GM23338 (cell line): ENCODE measurements around the gene RGL3. TPM values are rescaled to one million over a fixed set of nuclear protein-coding genes. Genes with fewer than 3 reads are reported as not detected.

Experiments used
- ATAC-seq: fragments of 200-7000 bp; cut with Tn5 transposase; 3 replicates; pipeline ENCODE4 v1.9.1; 2020
- DNase-seq: peaks from one replicate; pipeline ENCODE4 v3.0.0-alpha.2; 2015; ENCODE audit warnings: low spot score
- H2AFZ ChIP-seq: fragments of 200-600 bp; sonication (generic); 2 replicates; pipeline ENCODE4 v1.8.0; 2016; ENCODE audit warnings: antibody characterized with exemption, mild to moderate bottlenecking, moderate library complexity
- H3F3A ChIP-seq: fragments of 200-600 bp; sonication (generic); replicated peaks from 2 replicates; pipeline ENCODE4 v1.8.0; 2017; ENCODE audit warnings: antibody characterized with exemption, mixed run types, low read depth
- H3K27ac ChIP-seq: fragments of 200-600 bp; sonication (generic); 2 replicates; pipeline ENCODE4 v1.6.1; 2016; ENCODE audit warnings: low read depth
- H3K27me3 ChIP-seq: fragments of 200-600 bp; sonication (generic); 2 replicates; pipeline ENCODE4 v1.8.0; 2016; ENCODE audit warnings: mild to moderate bottlenecking, mixed run types, moderate library complexity; ENCODE audit not compliant: insufficient read depth
- H3K36me3 ChIP-seq: fragments of 200-600 bp; sonication (generic); 2 replicates; pipeline ENCODE4 v1.8.0; 2016; ENCODE audit warnings: mild to moderate bottlenecking; ENCODE audit not compliant: insufficient read depth
- H3K4me1 ChIP-seq: fragments of 200-600 bp; sonication (generic); 2 replicates; pipeline ENCODE4 v1.8.0; 2016; ENCODE audit warnings: mild to moderate bottlenecking, moderate library complexity; ENCODE audit not compliant: insufficient read depth
- H3K4me2 ChIP-seq: fragments of 200-600 bp; sonication (generic); 2 replicates; pipeline ENCODE4 v1.7.1; 2017; ENCODE audit warnings: mixed run types
- H3K4me3 ChIP-seq: fragments of 200-600 bp; sonication (generic); 2 replicates; pipeline ENCODE4 v1.6.1; 2016; ENCODE audit warnings: mixed run types
- H3K79me2 ChIP-seq: fragments of 200-600 bp; sonication (generic); replicated peaks from 2 replicates; pipeline ENCODE4 v1.8.0; 2017; ENCODE audit warnings: mild to moderate bottlenecking; ENCODE audit not compliant: insufficient read depth
- H3K9me2 ChIP-seq: fragments of 200-600 bp; sonication (generic); 2 replicates; pipeline ENCODE4 v1.8.0; 2017; ENCODE audit not compliant: insufficient read depth
- H4K20me1 ChIP-seq: fragments of 200-600 bp; sonication (generic); replicated peaks from 2 replicates; pipeline ENCODE4 v1.8.0; 2017; ENCODE audit warnings: mild to moderate bottlenecking; ENCODE audit not compliant: insufficient read depth
- H3K27ac Mint-ChIP-seq: 2 replicates; pipeline ENCODE4 v1.8.0; 2020; ENCODE audit warnings: inconsistent platforms, mild to moderate bottlenecking, moderate library complexity, mixed read lengths
- H3K27me3 Mint-ChIP-seq: 3 replicates; pipeline ENCODE4 v1.8.0; 2022; ENCODE audit warnings: low read depth, mild to moderate bottlenecking, moderate library complexity, mixed read lengths, inconsistent platforms; ENCODE audit not compliant: insufficient read depth, poor library complexity
- H3K36me3 Mint-ChIP-seq: 3 replicates; pipeline ENCODE4 v1.8.0; 2021; ENCODE audit warnings: low read depth, mild to moderate bottlenecking, inconsistent platforms, moderate library complexity, mixed read lengths
- H3K4me1 Mint-ChIP-seq: 3 replicates; pipeline ENCODE4 v1.8.0; 2020; ENCODE audit warnings: mild to moderate bottlenecking, inconsistent platforms, mixed read lengths
- H3K4me3 Mint-ChIP-seq: 3 replicates; pipeline ENCODE4 v1.8.0; 2021; ENCODE audit warnings: moderate library complexity, mild to moderate bottlenecking, inconsistent platforms, mixed read lengths
- H3K9me3 Mint-ChIP-seq: 3 replicates; pipeline ENCODE4 v1.8.0; 2020; ENCODE audit warnings: moderate library complexity, mild to moderate bottlenecking, inconsistent platforms, mixed read lengths
- CREB1 ChIP-seq: fragments of 250-450 bp; sonication (Bioruptor Pico); IDR thresholded peaks from 2 replicates; pipeline ENCODE4 v1.5.0; 2020; ENCODE audit warnings: low read depth, mild to moderate bottlenecking, moderate library complexity
- CTCF ChIP-seq, 2 experiments: fragments of 200-600 bp in 1 of 2; sonication (generic) in 1 of 2; conservative IDR thresholded peaks; 2 replicates each; pipeline versions ENCODE4 v1.5.1 to v1.6.1; 2016 to 2017; ENCODE audit warnings: antibody characterized with exemption in 2 of 2, low read depth in 2 of 2, mild to moderate bottlenecking in 2 of 2, moderate library complexity in 1 of 2
- ETS1 ChIP-seq: IDR thresholded peaks from 2 replicates; pipeline ENCODE4 v1.6.1; 2016; ENCODE audit warnings: antibody characterized with exemption
- EZH2 ChIP-seq: fragments of 200-600 bp; sonication (generic); IDR thresholded peaks from one replicate; pipeline ENCODE4 v1.8.0; 2017; ENCODE audit warnings: antibody characterized with exemption, mild to moderate bottlenecking, low read depth; ENCODE audit not compliant: unreplicated experiment
- EZH2phosphoT487 ChIP-seq: fragments of 200-600 bp; sonication (generic); IDR thresholded peaks from one replicate; pipeline ENCODE4 v1.8.1; 2018; ENCODE audit warnings: antibody characterized with exemption; ENCODE audit not compliant: unreplicated experiment
- JUNB ChIP-seq: IDR thresholded peaks from one replicate; pipeline ENCODE4 v1.6.1; 2016; ENCODE audit warnings: antibody characterized with exemption; ENCODE audit not compliant: unreplicated experiment
- NANOG ChIP-seq: IDR thresholded peaks from 2 replicates; pipeline ENCODE4 v1.6.1; 2016; ENCODE audit warnings: antibody characterized with exemption, borderline replicate concordance
- POLR2AphosphoS5 ChIP-seq: IDR thresholded peaks from 2 replicates; pipeline ENCODE4 v1.6.1; 2016; ENCODE audit warnings: antibody characterized with exemption, low read depth
- REST ChIP-seq: IDR thresholded peaks from one replicate; pipeline ENCODE4 v1.6.1; 2018; ENCODE audit warnings: antibody characterized with exemption; ENCODE audit not compliant: unreplicated experiment
- STAT1 ChIP-seq: IDR thresholded peaks from one replicate; pipeline ENCODE4 v1.6.1; 2016; ENCODE audit warnings: antibody characterized with exemption; ENCODE audit not compliant: unreplicated experiment
- ZNF114 ChIP-seq: fragments of 250-450 bp; sonication (Bioruptor Pico); IDR thresholded peaks from 2 replicates; pipeline ENCODE4 v1.5.0; 2020; ENCODE audit warnings: mild to moderate bottlenecking, moderate library complexity
- ZNF331 ChIP-seq: fragments of 250-450 bp; sonication (Bioruptor Pico); IDR thresholded peaks from 2 replicates; pipeline ENCODE4 v1.5.0; 2020; ENCODE audit warnings: low read depth, mild to moderate bottlenecking, moderate library complexity
- ZNF462 ChIP-seq: fragments of 250-450 bp; sonication (Bioruptor Pico); IDR thresholded peaks from 2 replicates; pipeline ENCODE4 v1.5.0; 2020; ENCODE audit warnings: mild to moderate bottlenecking, moderate library complexity
- polyA plus RNA-seq: library from polyadenylated mRNA; unstranded; fragments of >200 nt; fragmentation: Nextera tagmentation; extraction: Ambion mirVana; gene quantifications from 2 replicates; pipeline ENCODE4 v1.2.1, GENCODE V29; 2016
- total RNA-seq: library from RNA; depleted of rRNA; stranded (reverse); fragments of >200 nt; shearing (Covaris generic); gene quantifications from 2 replicates; pipeline ENCODE4 v1.2.3, GENCODE V29; 2014

RGL3 gene
- total and polyA plus RNA-seq, 2 experiments from 2014 or later, result 48.8 to 49.4 TPM

GRCh38 chr19:11390933-11391680 is 28.0 kb downstream of the RGL3 start:
- Histone ChIP-seq H2AFZ (no peak overlapping the region), H3K27ac (no peak overlapping the region), H3K27me3 (no peaks in the 10 kb centered on the region), H3F3A (0 out of 2 replicates have a peak, but pooled peaks cover 5% of the 10 kb centered on the region), H3K4me2 (no peak overlapping the region), H3K79me2 (no peaks in the 10 kb centered on the region), H3K36me3 (no peaks in the 10 kb centered on the region), H3K4me1 (0 out of 2 replicates have a peak, but pooled peaks cover 6% of the 10 kb centered on the region), H4K20me1 (no peaks in the 10 kb centered on the region), H3K4me3 (no peak overlapping the region), H3K9me2 (no peaks in the 10 kb centered on the region)
- Mint-ChIP-seq H3K27me3 (peaks cover 4% of the 10 kb centered on the region), H3K27ac (no peak overlapping the region), H3K36me3 (peaks cover 15% of the 10 kb centered on the region), H3K9me3 (peaks cover 9% of the 10 kb centered on the region; the same call in 2 of the 3 replicates), H3K4me3 (no peak overlapping the region), H3K4me1 (peaks cover 5% of the 10 kb centered on the region)
- ATAC-seq, result no peak
- peak; percentile 27 for DNase-seq
- TF ChIP-seq ETS1, result no peak
- TF ChIP-seq EZH2phosphoT487, result no peak
- no peak for TF ChIP-seq REST
- TF ChIP-seq CREB1, result no peak
- no peak for TF ChIP-seq CTCF (conservative IDR thresholded peaks at IDR 0.05; ENCODE audit: low read depth in 2 of 2)
- TF ChIP-seq POLR2AphosphoS5, result no peak
- TF ChIP-seq ZNF331 (CRISPR knock-in tag), result no peak
- no peak for TF ChIP-seq EZH2
- no peak for TF ChIP-seq NANOG
- no peak for TF ChIP-seq ZNF462 (CRISPR knock-in tag)
- TF ChIP-seq JUNB, result no peak
- no peak for TF ChIP-seq ZNF114 (CRISPR knock-in tag)
- no peak for TF ChIP-seq STAT1
